Right ventricle myocardium superior (tissue), 1 donor: ENCODE measurements around the gene PROKR1. TPM values are rescaled to one million over a fixed set of nuclear protein-coding genes. Genes with fewer than 3 reads are reported as not detected.
"Not testable (repeated sequence)": the region's sequence is repeated elsewhere in the genome, so short reads cannot be mapped to it uniquely, and the experiment has no call there.

Source experiments
- ATAC-seq: fragments of 200-7000 bp; cut with Tn5 transposase; one replicate; pipeline ENCODE4 v1.9.1; 2020; ENCODE audit warnings: mild to moderate bottlenecking; ENCODE audit not compliant: poor library complexity
- DNase-seq: peaks from one replicate; pipeline ENCODE4 v3.0.0-alpha.2; 2020
- intact Hi-C: fragments of 100-400 bp; cut with DNase I; formaldehyde crosslinking; loops from one replicate; pipeline ENCODE4 v1.11.2; 2022
- long read RNA-seq: library from polyadenylated mRNA; unstranded; transcript quantifications from one replicate; pipeline ENCODE4 v2.0.0, GENCODE V29; 2021
- total RNA-seq: library from RNA; stranded (reverse); fragmentation: NEBNext Ultra II Directional; extraction: Animal tissue kit (Norgen Biotek cat#: 25700); gene quantifications from one replicate; pipeline ENCODE4 v1.2.1, GENCODE V29; 2021
- donor health status: DM: no; HTN: yes; CAD: no; lungs with severe emphysema.

Gene PROKR1
- not detected for total RNA-seq
- long read RNA-seq, result 0 reads

DNA sequence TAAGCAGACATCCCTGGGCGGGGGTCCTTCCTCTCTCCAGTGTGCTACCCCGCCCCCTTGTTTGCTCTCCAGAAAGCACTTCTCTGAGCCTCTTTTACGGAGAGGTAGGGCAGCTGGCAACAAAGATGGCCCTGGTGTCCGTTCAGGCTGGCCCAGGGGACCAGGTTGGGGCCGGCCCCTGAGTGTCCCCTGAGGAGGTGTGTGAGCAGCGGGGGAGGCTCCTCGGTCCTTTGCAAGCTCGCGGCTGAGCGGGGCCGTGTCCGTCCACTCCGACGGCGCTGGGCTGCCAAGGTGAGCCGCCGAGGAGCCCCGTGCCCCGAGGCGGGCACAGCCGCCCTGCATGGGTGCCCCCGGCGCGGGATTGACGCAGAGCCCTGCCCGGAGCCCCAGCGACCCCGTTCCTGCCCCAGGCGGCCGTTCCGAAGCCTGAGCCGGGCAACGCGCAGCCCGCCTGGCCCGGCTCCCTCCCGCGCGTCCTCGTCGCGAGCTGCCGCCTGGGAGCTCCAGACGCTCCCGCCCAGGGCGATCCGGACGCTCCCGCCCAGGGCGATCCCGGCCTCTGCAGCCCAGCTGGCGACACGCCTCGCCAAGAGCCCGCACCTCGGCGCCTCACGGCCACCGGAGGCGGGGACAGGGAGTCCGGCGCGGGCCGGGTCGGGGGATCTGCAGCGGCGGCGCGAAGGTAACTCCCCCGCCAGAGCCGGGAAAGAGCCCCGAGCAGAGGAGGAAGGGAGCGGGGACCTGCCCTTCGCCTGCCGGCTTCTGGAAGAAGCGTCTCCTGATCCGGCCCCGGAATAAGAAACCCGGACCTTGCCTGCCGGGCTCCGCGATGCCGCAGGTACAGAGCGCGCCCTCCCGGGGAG lies at the start of gene PROKR1:
PROKR1 (plus strand) TSS at position 569 of the 863 bp plus-strand sequence. CDS start 2,243 bp downstream, outside the sequence.
- peak; percentile 90 for ATAC-seq

DNA sequence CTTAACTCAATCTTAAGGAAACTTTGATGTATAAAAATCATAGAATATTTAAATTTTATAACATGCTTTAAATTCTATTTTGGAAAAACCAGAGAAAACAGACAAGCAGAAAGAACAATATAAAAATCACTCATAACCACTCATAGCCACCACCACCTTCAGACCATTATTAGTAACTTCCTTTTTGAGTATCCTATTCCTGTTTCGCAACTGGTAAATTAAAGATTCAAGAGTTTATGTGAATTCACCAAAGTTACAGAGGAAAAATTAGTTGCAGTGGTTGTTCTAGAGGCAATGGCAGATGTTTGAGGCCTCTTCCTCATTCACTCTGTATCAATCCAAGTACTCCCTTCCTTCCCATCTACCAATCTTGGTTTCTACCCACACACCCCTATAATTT lies 49.3 kb upstream of the PROKR1 start:
- DNase-seq (no peak), ATAC-seq (no peak)
- intact Hi-C loops, result no loop called here

More for the DNA sequence above, at the start of gene PROKR1:
- intact Hi-C loops, result no loop called here
- DNase-seq, result peak; percentile 60

- DNase-seq (peak; percentile 46), ATAC-seq (peak; percentile 45)
- intact Hi-C loops, result no loop called here
Measured at GRCh38 chr2:68594674-68595492, 48.5 kb upstream of the PROKR1 start.

GRCh38 chr2:68595493-68595785 lies 47.9 kb upstream of the PROKR1 start:
- intact Hi-C loops, DNase-seq, ATAC-seq: not testable (repeated sequence)

- intact Hi-C loops, ATAC-seq, DNase-seq: not testable (repeated sequence)
Measured at GRCh38 chr2:68600495-68600894, 42.9 kb upstream of the PROKR1 start.

DNA sequence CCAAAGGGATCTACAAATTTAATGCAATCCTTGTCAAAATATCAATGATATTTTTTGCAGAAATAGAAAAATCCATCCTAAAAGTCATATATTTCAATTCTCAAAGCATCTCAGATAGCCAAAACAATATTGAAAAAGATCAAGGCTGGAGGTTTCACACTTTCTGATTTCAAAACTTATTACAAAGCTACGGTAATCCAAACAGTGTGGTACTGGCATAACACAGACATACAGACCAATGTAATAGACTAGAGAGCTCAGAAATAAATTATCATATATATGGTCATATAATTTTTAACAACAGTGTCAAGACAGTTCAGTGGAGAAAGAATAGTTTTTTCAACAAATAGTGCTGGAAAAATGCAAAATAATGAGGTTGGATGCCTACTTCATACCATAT lies 40.3 kb upstream of the PROKR1 start:
- no peak for ATAC-seq
- DNase-seq, result no peak
- intact Hi-C loops, result no loop called here

DNA sequence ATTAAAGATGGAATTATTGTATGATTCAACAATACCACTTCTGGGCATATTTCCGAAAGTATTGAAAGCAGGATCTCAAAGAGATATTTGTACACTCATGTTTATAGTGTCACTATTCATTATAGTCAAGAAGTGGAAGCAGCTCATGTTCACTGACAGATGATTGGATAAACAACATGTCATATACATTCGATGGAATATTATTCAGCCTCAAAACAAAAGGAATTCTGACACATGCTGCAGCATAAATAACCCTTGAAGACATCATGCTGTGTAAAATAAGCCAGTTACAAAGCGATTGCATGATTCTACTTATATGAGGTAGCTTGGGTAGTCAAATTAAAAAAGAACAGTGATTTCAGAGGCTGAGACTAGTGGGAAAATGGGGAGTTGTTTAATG lies 39.3 kb upstream of the PROKR1 start:
- intact Hi-C loops, result no loop called here
- no peak for DNase-seq
- ATAC-seq, result no peak

DNA sequence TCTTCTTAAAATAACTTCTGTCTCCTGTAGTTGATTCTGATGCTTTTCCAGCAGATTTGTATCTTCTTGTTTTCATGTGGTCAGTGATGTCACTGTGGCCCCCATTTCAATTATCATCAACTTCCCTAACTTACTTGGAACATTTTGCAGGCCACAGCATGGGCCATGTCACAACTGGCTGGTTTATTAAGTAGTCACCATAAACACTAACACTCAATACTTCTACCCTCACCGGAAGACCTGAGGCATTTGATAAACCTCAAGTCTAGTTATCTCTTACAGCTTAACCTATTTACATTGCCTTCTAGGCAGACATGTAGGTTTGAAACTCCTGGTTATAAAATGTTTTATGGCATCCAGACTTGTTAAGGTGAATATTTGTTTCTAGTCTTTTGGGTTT lies 37.4 kb upstream of the PROKR1 start:
- ATAC-seq (no peak), DNase-seq (no peak)
- intact Hi-C loops, result no loop called here

GRCh38 chr2:68606759-68607158 lies 36.6 kb upstream of the PROKR1 start:
- intact Hi-C loops, result no loop called here
- no peak for ATAC-seq
- no peak for DNase-seq

DNA sequence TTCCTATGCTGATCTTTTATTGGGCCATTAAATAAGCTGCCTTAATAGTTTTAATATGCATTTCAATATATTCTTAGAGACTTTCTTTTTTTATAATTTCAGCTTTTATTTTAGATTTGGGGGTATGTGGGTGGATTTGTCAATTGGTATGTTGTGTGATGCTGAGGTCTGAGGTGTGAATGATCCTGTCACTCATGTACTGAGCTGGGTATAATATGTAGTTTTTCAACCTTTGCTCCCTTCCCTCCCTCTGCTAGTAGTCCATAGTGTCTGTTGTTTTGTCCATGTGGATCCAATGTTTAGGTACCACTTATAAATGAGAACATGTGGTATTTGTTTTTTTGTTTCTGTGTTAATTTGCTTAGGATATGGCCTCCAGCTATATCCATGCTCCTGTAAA lies 35.5 kb upstream of the PROKR1 start:
- ATAC-seq, result no peak
- no peak for DNase-seq
- intact Hi-C loops, result no loop called here

- no peak for ATAC-seq
- no peak for DNase-seq
- intact Hi-C loops, result no loop called here
Measured at GRCh38 chr2:68612765-68613519, 30.4 kb upstream of the PROKR1 start.

GRCh38 chr2:68620772-68621171 lies 22.6 kb upstream of the PROKR1 start:
- intact Hi-C loops, result no loop called here
- DNase-seq (no peak), ATAC-seq (no peak)

GRCh38 chr2:68623820-68624219 lies 19.6 kb upstream of the PROKR1 start:
- intact Hi-C loops, result no loop called here
- DNase-seq (no peak), ATAC-seq (no peak)

- intact Hi-C loops, result no loop called here
- DNase-seq (no peak), ATAC-seq (no peak)
Measured at GRCh38 chr2:68627615-68628014, 15.8 kb upstream of the PROKR1 start.

DNA sequence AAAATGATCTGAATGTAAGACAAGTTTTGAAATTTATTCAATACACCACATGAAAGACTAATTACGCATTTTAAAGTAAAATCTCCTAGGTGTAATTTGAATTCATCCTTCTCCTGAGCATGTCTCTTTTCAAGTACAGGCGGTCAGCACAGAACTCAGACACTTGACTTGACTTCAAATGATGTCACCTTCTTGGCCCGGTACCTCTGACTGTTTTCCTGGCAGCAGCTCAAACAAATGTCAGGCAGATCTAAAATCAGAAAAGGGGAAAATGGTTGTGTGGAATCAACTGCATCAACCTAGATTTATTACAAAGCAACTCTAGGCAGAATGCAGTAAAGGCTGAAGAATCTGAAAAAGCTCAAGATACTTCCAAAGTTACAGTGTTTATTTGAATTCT lies 11.4 kb upstream of the PROKR1 start:
- intact Hi-C loops, result no loop called here
- no peak for ATAC-seq
- DNase-seq, result no peak

DNA sequence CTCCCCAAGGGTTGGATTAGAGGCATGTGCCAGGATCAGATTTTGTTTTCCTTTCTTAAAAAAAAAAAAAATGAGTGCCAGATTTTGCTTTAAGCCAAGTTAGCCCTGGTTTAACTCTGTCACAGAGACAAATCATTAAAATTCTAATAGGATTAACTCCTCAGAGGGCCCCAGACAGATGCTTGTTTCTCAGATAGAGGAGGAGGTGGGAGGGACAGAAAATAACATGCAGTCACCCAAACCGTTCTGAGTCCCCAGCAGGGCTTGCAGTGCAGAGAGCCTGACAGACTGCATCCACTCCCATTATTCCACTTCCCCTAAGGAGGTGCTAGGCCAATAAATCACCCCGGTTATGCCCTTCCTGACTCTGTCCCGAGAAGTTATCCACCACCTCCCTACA lies 6.3 kb upstream of the PROKR1 start:
- intact Hi-C loops, result no loop called here
- no peak for DNase-seq
- ATAC-seq, result no peak

GRCh38 chr2:68643874-68644485 lies 601 bp downstream of the PROKR1 start:
- ATAC-seq, result no peak
- no peak for DNase-seq
- intact Hi-C loops, result no loop called here

DNA sequence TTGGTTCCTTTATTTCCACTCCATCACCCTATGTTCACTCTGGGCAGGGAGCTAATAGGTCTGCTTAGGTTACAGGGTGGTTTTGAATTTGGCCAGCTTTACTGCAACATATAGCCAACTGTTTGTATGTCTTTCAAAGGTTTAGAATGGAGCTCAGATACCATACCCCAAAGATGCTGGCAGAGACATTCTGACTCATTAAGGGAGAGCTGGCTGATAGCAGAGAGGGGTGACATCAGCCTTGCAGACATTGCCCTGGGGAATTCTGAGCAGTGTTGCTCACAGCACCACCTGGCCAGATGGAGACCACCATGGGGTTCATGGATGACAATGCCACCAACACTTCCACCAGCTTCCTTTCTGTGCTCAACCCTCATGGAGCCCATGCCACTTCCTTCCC lies 2.1 kb downstream of the PROKR1 start:
- intact Hi-C loops, result no loop called here
- no peak for DNase-seq
- no peak for ATAC-seq

GRCh38 chr2:68646303-68646702 lies 2.9 kb downstream of the PROKR1 start:
- intact Hi-C loops, result no loop called here
- no peak for DNase-seq
- ATAC-seq, result no peak
